HG02970 (cell line): ENCODE measurements around the gene DHX57.
"Not testable (repeated sequence)": the region's sequence is repeated elsewhere in the genome, so short reads cannot be mapped to it uniquely, and the experiment has no call there.

ENCODE experiments used
- ATAC-seq: cut with Tn5 transposase; IDR thresholded peaks from one replicate; pipeline ENCODE4 v1.9.1; 2021; ENCODE audit warnings: mild to moderate bottlenecking, moderate library complexity, moderate number of reproducible peaks; ENCODE audit not compliant: unreplicated experiment, low FRiP score

The DHX57 gene

DNA sequence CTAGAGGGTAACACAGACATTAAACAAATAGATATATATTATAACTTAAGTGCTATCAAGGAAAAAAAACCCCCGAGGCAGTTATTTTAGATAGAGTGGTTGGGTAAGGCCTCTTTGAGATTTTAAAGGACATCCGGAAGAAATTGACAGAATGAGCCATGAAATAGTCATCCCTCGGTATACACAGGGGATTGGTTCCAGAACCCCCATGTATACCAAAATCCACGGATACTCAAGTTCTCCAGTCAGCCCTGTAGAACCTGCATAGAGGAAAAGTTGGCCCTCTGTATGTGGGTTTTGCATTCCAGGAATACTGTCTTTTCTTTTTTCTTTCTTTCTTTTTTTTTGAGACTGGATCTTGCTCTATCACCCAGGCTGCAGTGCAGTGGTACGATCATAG, 2.0 kb downstream of the DHX57 start:
- ATAC-seq, result no peak

DNA sequence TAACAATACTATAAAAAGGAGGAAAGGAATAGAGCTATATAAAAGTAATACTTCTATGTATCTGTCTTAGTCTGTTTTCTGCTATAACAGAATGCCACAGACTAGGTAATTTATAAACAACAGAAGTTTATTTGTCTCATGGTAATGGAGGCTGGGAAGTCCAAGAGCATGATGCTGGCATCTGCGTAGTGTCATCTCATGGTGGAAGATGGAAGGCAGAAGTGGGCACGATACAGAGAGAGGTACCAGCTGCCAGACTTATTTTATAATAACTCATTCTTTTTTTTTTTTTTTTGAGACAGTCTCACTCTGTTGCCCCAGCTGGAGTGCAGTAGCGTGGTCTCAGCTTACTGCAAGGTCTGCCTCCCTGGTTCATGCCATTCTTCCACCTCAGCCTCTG, 4.3 kb downstream of the DHX57 start:
- ATAC-seq, result no peak

DNA sequence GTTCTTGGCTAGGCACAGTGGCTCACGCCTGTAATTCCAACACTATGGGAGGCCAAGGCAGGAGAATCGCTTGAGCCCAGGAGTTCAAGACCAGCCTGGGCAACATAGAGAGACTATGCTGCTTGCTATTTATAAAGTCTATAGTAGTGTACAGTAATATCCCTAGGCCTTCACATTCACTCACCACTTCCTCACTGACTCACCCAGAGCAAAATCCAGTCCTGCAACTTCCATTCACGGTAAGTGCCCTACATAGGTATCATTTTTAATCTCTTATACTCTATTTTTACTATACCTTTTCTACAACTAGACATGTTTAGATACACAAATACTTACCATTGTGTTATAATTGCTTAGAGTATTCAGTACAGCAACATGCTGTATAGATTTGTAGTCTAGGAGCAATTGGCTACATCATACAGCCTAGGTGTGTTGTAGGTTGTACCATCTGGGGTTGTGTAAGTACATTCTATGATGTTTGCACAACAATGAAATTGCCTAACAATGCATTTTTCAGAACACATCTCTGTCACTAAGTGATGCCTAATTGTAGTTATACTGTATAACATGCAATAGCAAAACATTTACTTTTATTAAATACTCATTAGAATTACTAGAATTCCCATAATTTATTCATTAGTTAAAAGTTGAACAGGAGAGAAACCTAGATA, 8.8 kb downstream of the DHX57 start:
- ATAC-seq, result no peak

DNA sequence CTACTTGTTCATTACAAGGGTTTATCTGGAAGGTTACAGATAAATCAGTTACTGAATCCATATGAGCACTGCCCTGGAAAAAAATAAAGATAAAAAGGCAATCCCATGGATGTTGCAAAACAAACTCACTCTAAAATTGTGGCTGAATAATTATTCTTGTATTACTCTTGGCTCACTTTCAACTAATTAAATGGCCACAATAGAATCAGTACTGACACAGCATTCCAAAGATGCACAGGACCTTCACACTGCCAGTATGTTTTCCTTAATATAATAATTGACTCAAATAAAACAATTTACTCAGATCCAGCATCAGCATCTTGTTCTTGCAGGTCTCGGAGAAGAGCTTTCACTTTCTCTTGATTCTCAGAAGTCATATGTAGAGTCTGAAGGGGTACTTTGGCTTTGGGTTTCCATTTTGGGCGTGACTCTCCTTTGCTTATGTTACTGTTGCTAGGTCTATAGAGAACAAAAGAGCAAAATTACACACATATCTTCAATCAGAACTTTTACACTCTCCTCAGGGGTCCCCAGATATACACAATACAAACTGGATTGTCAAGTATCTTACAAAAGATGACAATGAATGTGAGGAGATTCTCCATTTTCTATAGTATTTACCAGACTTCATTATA, 12.6 kb downstream of the DHX57 start:
- ATAC-seq, result no peak

DNA sequence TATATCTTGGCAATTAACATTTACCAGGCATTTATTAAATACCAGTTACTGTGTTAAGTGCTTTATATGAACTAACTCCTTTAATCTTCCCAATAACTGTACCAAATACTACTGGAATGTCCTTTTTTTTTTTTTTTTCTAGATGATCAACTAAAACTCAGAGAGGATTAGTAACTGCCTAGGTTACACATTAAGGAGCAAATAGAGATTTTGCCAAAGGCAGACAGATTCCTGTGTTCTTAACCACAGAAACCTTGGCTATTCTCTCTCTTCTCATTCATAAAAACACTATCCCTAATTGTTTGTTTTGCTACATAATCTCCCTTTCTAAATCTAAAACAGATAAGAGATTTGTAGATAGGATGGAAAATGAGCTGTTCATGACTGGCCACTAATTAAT, 13.3 kb downstream of the DHX57 start:
- ATAC-seq, result no peak

DNA sequence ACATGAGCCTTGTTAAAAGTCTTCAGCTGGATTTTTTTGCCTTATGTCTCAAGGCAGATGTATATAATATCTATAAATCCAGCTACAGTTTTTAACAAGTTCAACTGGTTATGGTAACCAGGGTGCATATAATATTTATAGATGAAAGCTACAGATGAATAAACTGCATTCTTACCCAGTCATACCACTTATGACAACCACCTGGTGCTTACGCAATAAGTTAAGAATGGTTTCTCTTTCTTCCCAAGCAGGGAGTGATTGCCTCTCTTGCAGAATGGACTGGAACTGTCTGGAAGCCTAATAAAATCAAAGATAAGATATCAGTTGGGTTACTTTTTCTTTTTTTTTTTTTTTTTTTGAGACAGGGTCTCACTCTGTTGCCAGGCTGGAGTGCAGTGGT, 19.6 kb downstream of the DHX57 start:
- ATAC-seq, result no peak

DNA sequence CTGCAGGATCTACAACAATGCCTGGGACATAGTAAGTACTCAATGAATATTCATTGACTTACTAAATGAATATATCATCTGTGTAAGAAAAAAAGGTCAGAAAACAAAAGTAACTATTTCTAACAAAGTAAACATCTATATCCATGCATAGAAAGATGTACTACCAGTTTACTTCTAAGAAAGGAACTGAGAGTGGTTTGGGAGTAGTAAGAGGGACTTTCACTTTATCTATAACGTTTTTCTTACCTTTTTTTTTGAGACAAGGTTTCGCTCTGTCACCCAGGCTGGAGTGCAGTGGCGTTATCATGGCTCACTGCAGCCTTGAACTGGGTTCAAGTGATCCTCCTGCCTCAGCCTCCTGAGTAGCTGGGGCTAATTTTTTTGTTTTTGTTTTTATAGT, 25.7 kb downstream of the DHX57 start:
- ATAC-seq, result peak; percentile 58

DNA sequence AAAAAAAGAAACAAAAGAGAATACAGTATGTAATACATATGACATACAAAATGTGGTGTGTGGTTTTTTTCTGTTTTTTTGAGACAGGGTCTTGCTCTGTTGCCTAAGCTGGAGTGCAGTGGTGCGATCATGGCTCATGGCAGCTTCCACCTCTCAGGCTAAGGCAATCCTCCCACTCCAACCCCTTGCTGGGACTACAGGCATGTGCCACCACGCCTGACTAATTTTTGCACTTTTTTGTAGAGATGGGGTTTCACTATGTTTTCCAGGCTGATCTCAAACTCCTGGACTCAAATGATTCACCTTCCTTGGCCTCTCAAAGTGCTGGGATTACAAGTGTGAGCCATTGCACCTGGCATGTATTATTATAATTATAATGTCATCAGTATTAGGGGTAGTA, 38.9 kb downstream of the DHX57 start:
- ATAC-seq, result no peak

DNA sequence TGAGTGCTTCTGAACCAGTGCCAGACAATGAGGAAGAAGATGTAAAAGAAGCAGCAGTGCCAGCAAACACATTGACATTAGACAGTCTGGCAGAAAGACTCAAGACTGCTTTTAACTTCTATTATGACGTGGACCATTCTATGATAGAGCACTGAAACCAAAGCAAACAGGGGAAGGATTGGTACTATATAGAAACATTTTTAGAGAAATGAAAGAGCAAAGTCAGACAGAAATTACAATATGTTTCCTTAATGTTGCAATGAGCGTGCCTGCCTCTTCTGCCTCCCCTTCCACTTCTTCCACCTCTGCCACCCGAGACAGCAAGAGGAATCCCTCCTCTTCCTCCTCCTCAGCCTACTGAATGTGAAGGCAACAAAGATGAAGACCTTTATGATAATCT, 39.7 kb downstream of the DHX57 start:
- ATAC-seq, result peak; percentile 59

DNA sequence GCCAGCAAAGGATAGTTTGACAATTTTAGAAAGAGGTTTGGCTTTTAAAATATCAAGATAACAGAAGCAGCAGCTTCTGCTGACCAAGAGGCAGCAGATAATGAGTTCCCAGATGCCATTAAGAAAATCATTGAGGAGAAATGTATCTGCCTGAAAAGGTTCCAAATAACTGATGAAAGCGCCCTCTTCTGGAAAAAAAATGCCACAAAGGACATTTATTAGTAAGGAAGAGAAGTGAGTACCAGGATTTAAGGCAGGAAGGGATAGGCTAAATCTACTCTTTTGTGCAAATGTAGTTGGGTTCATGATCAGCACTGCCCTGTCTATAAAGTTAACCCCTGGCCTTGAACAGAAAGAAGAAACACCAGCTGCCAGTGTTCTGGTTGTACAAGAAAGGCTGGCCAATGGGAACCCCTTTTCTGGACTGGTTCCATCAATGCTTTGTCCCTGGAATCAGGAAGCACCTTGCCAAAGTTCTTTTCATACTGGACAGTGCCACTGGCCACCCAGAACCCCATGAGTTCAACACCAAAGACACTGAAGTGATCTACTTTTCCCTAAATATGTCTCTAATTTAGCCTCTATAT, 40.6 kb downstream of the DHX57 start:
- ATAC-seq, result no peak

DNA sequence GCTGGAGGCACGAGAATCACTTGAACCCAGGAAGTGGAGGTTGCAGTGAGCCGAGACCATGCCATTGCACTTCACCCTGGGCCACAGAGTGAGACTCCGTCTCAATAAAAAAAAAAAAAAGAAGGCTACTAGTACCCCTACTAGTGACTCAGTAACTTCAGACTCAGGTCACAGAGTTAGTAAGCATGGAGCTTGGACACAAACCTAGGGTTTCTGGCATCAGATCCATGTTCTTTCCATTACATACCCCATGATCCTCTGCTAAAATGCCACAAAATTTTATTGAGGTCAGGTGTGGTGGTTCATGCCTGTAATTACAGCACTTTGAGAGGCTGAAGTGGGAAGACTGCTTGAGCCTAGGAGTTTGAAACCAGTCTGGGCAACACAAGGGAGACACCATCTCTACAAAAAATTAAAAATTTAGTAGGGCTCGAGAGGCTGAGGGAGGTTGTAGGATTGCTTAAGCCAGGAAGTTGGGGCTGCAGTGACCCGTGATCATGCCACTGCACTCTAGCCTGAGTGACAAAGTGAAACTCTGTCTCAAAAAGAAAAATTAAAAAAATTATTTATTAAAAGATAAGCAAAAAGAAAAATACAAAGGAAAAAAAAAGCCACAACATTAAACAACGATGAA, 45.1 kb downstream of the DHX57 start:
- no peak for ATAC-seq

DNA sequence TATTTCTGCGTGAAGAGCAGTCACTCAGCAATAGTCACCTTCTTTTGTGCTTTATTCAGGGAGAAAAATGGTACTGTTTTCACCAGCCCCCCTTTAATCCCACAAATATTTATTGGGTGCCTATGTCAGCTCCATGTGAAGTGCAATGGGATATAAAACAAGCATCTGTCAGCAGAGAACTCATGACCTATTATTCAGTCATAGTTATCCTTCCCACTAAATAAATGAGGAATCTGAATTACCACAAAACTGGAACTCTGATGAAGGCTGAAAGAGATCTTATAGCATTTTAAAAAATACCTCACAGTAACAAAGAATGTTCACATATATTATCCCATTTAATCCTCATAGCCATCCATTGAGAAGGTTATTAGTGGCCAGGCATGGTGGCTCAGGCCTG, 45.8 kb downstream of the DHX57 start:
- ATAC-seq, result no peak

DNA sequence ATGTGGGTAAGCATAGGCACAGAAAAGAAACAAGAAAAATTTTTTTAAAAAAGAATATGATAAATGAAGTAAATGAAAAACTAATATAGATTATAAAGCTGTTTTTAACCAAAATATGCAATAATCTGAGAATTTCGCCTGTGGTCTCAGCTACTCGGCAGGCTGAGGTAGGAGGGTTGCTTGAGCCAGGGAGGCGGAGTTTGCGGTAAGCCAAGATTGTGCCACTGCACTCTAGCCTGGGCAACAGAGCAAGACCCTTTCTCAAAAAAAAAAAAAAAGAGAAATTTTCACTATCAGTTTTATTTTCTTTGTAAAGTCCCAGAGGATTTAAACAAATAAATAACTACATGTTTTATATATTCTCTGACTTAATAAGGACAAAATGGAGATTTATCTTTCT, 47.3 kb downstream of the DHX57 start:
- no peak for ATAC-seq

DNA sequence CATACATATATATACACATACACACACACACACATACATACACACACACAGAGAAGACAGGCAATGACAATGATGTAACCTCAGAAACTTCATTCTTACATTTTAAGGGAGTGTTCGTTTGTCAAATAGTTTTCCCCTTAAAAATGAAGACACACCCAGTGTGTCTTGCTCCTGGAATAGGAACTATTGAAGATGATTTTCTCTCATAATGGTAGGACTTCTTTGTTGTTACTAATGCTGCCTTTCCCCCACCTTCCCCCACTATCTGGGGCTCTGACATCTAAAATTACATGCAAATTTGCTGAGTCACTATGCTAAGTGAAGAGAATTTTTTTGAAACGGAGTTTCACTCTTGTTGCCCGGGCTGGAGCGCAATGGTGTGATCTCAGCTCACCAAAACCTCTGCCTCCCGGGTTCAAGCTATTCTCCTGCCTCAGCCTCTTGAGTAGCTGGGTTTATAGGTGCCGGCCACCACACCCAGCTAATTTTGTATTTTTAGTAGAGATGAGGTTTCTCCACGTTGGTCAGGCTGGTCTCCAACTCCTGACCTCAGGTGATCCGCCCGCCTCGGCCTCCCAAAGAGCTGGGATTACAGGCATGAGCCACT, 48.1 kb downstream of the DHX57 start:
- not testable (repeated sequence) for ATAC-seq

DNA sequence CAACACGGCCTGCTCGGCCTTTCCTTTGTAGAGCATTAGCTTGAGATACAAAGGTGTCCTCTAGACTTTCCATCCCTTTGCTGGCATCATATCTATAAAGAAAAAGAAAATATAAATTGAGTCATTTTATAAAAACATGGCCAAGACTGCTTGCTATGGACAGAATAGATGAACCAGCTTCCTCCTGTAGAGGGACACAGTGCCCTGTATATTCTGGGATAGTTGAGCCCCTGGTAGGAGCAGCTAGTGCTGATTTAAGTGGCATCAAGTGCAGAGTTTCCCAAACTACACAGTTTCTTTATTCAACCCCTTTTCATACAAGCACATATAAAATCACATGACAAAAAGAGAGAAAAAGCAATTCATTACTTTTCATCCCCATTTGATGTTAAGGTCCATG, 49.8 kb downstream of the DHX57 start:
- no peak for ATAC-seq

DNA sequence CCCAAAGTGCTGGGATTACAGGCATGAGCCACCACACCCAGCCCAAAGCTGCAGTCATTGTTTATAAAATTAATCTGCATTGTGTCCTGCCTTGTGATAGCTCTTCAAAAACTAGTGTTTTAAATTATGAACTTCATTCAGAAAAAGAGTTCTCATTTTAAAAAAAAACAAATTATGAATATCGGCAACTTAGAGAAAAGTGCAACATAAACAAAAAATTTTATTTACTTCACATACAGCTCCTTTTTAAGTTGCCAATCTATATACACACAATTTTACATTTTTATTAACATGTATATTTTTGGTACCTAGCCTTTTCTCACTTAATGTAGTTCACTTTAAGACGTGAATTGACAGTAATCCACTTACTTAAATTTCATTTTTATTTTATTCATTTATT, 50.8 kb downstream of the DHX57 start:
- ATAC-seq, result no peak

DNA sequence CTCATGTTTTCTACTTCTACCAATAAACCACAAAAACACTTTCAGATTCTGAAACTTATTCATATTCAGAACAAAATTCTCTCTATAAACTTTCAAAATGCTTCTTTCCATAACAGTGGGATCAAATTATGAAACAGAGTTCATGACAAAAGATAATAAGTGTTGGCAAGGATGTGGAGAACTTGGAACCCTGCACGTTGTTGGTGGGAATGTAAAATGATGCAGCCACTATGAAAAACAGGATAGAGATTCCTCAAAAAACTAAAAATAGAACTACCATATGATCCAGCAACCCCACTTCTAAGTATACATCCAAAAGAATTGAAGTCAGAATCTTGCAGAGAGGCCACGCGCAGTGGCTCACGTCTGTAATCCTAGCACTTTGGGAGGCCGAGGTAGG, 52.3 kb downstream of the DHX57 start:
- ATAC-seq, result no peak

DNA sequence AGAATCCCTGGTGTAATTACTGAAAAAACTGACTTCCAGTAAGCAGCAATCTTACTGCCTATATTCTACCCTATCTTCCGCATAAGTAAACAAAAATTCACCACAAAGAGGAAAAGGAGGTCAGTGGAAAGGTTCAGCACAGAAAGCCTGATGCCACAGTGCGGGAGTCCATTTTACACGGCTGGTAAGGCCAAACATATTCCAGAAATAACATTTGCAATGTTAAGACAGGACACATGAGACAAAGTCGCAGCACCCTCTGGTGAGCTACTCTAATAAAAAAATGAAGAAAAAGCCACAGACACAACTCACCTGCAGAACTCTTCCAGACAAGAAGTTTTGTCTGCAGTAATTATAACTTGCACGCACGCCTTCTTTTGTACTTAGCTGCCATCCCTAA, 57.2 kb downstream of the DHX57 start:
- no peak for ATAC-seq

DNA sequence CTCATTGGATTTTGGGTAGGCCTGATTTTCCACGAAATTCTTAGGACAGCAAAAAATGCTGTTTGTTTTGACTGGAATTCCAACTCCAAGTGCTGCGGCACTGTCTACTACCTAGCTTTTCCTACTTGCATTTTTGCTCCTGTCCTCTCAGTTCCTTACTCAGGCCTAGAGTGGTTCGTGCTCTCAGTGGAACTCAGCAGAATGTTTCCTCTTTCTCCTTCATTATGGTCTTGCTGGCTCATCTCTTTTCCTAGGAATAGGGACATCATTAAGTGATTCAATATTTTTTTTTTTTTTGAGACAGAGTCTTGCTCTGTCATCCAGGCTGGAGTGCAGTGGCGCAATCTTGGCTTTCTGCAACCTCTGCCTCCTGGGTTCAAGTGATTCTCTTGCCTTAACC, 59.8 kb downstream of the DHX57 start:
- no peak for ATAC-seq

DNA sequence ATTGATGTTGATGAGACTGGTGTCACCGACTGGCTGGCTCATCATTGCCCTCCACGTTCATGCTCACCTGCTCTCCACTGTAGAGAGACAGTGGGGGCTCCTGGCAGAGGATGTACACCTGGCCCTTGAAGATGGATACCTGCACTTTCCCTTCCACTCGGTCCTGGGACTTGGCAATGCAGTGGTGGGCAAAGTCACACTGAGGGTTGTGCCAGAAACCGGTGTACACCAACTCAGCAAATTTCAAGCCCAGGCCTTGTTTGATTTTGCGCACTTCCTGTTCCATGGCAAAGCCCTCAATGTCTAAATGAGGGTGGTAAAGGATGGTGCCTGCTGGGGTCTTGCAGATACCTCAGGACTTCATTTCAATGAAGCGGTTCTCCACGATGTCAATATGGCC, 65.2 kb downstream of the DHX57 start:
- no peak for ATAC-seq

DNA sequence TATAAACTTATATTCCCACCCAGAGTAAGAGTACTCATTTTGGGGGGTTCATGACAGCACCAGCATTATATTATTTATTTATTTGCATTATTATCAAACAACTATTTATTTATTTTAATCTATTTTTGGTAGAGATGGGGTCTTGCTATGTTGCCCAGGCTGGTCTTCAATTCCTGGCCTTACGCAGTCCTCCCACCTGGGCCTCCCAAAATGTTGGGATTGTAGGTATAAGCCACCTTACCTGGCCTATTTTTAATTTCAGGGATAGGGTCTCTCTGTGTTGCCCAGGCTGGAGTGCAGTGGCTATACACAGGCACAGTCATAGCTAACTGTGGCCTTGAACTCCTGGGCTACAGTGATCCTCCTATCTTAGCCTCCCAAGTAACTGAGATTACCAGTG, 67.1 kb downstream of the DHX57 start:
- no peak for ATAC-seq

DNA sequence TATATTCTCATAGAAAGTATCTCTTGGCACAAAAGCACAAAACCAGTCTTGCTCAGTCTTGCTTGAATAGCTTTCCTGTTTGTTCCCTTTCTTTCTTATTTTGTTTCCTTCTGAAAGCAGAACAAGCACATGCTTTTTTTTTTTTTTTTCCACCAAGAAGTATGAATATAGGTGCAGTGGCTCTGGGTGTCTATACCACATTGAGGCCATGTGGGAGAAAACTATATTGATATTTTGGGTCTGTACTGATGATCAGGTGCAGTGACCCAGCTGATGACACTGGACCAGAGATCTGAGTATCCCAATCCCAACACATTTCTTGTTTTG, 69.0 kb downstream of the DHX57 start:
- no peak for ATAC-seq
